ENCODE results near the gene CFAP77. TPM values are rescaled to one million over a fixed set of nuclear protein-coding genes. Genes with fewer than 3 reads are reported as not detected.

Gene CFAP77
- polyA plus RNA-seq, 1 donor from 2014 or later = not detected

DNA sequence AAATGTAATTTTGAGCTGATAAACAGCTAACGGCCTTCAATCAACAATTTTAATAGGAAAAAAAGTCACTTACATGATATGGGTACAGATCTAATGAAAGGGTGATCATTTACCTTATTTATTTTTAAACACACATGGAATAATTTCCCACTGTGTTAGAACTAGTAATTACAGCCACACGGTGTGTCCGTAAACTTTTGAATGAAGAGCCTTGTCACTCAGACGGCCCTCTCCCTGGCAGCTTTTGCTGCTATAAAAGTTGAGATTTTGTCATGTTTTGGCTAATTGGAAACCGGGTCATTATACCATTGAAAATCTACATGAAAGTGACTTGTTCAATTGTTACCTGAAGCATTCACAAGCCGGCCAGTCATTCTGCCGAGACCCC lies 15.7 kb downstream of the CFAP77 start:
- no peak for TF ChIP-seq TAF1 (IDR thresholded peaks at IDR 0.05; ENCODE audit: low read depth)
- TF ChIP-seq, protein P1, sequence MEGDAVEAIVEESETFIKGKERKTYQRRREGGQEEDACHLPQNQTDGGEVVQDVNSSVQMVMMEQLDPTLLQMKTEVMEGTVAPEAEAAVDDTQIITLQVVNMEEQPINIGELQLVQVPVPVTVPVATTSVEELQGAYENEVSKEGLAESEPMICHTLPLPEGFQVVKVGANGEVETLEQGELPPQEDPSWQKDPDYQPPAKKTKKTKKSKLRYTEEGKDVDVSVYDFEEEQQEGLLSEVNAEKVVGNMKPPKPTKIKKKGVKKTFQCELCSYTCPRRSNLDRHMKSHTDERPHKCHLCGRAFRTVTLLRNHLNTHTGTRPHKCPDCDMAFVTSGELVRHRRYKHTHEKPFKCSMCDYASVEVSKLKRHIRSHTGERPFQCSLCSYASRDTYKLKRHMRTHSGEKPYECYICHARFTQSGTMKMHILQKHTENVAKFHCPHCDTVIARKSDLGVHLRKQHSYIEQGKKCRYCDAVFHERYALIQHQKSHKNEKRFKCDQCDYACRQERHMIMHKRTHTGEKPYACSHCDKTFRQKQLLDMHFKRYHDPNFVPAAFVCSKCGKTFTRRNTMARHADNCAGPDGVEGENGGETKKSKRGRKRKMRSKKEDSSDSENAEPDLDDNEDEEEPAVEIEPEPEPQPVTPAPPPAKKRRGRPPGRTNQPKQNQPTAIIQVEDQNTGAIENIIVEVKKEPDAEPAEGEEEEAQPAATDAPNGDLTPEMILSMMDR (IDR thresholded peaks at IDR 0.05; ENCODE audit: poor library complexity, severe bottlenecking) = no peak
- no peak for TF ChIP-seq SMC3 (conservative IDR thresholded peaks at IDR 0.05; ENCODE audit: poor library complexity)
- no peak for TF ChIP-seq EP300 (conservative IDR thresholded peaks at IDR 0.05; ENCODE audit: poor library complexity, severe bottlenecking)
- no peak for TF ChIP-seq POLR2AphosphoS5 (IDR thresholded peaks at IDR 0.05)
- TF ChIP-seq MXI1 (conservative IDR thresholded peaks at IDR 0.05; ENCODE audit: poor library complexity, severe bottlenecking) = no peak
- Histone ChIP-seq H3K9me3 (ENCODE audit: low read length) (no peaks in the 10 kb centered on the region), H3K27ac (ENCODE audit: low read length) (no peak overlapping the region), H3K27me3 (ENCODE audit: insufficient read depth, low read depth, low read length) (peaks cover 20% of the 10 kb centered on the region), H2AFZ (ENCODE audit: low read depth, low read length) (peak overlapping the region; percentile 11), H3K4me3 (ENCODE audit: low read length) (no peak overlapping the region), H3K4me2 (ENCODE audit: low read length) (no peak overlapping the region), H3K36me3 (ENCODE audit: insufficient read depth, low read length) (no peaks in the 10 kb centered on the region), H3K79me2 (replicated peaks; ENCODE audit: insufficient read depth, low read length) (no peaks in the 10 kb centered on the region), H4K20me1 (ENCODE audit: insufficient read depth) (no peaks in the 10 kb centered on the region), H3K9ac (ENCODE audit: low read length) (no peak overlapping the region), H3F3A (ENCODE audit: insufficient read depth, low read length, poor library complexity, severe bottlenecking) (no peaks in the 10 kb centered on the region), H3K9me2 (ENCODE audit: insufficient read depth, low read length) (no peaks in the 10 kb centered on the region)

- TF ChIP-seq TAF1 (IDR thresholded peaks at IDR 0.05; ENCODE audit: low read depth) (no peak), REST (IDR thresholded peaks at IDR 0.05; ENCODE audit: borderline replicate concordance) (no peak), POLR2AphosphoS5 (IDR thresholded peaks at IDR 0.05) (no peak), MXI1 (conservative IDR thresholded peaks at IDR 0.05; ENCODE audit: poor library complexity, severe bottlenecking) (no peak), RAD21 (conservative IDR thresholded peaks at IDR 0.05) (no peak), EP300 (conservative IDR thresholded peaks at IDR 0.05; ENCODE audit: poor library complexity, severe bottlenecking) (no peak), EZH2 (IDR thresholded peaks at IDR 0.05; ENCODE audit: borderline replicate concordance, insufficient read depth, low read length, poor library complexity, severe bottlenecking) (no peak)
- TF ChIP-seq, protein P1 (IDR thresholded peaks at IDR 0.05; ENCODE audit: poor library complexity, severe bottlenecking) = no peak
- Histone ChIP-seq H3K4me3 (ENCODE audit: low read length) (no peak overlapping the region), H3K27me3 (ENCODE audit: insufficient read depth, low read depth, low read length) (peaks cover 19% of the 10 kb centered on the region), H3K4me2 (ENCODE audit: low read length) (no peak overlapping the region), H3K36me3 (ENCODE audit: insufficient read depth, low read length) (no peaks in the 10 kb centered on the region), H2AFZ (ENCODE audit: low read depth, low read length) (no peak overlapping the region), H3K9me3 (ENCODE audit: low read length) (no peaks in the 10 kb centered on the region), H3K79me2 (replicated peaks; ENCODE audit: insufficient read depth, low read length) (no peaks in the 10 kb centered on the region), H3K9me2 (ENCODE audit: insufficient read depth, low read length) (no peaks in the 10 kb centered on the region), H4K20me1 (ENCODE audit: insufficient read depth) (no peaks in the 10 kb centered on the region), H3K9ac (ENCODE audit: low read length) (no peak overlapping the region), H3F3A (ENCODE audit: insufficient read depth, low read length, poor library complexity, severe bottlenecking) (no peaks in the 10 kb centered on the region), H3K27ac (ENCODE audit: low read length) (no peak overlapping the region)
These were observed 16.8 kb downstream of the CFAP77 start for GRCh38 chr9:132426639-132427414.
